Common myeloid progenitor, CD34-positive (primary cell): ENCODE measurements around the gene RRAS2.

Source experiments
- CTCF ChIA-PET: fragments of 350-600 bp; sonication (Branson Sonifier 250); formaldehyde crosslinking; loops from one replicate; lab custom pipeline; 2021; ENCODE audit warnings: antibody characterized with exemption; lab: Charles Lee
- POLR2A ChIA-PET: fragments of 350-600 bp; sonication (Branson Sonifier 250); formaldehyde crosslinking; loops from one replicate; lab custom pipeline; 2021; ENCODE audit warnings: antibody characterized with exemption; lab: Charles Lee
- DNase-seq, 3 donors: peaks; one replicate each; pipeline versions ENCODE4 v3.0.0 to v3.0.0-alpha.2; 2013
- H3K27ac ChIP-seq, 2 experiments: 1 replicate in 1 of 2; 2 replicates in 1 of 2; pipeline ENCODE4 v1.7.0; 2013; ENCODE audit warnings: inconsistent platforms in 2 of 2, low read length in 2 of 2, mild to moderate bottlenecking in 2 of 2, low read depth in 1 of 2, moderate library complexity in 1 of 2; ENCODE audit not compliant: severe bottlenecking in 2 of 2, insufficient read depth in 1 of 2, poor library complexity in 1 of 2
- H3K27me3 ChIP-seq, 5 experiments: replicated peaks in 2 of 5; 1 replicate in 3 of 5; 2 replicates in 2 of 5; pipeline versions ENCODE4 v1.6.1 to v1.7.0; 2013; ENCODE audit warnings: low read length in 4 of 5, mild to moderate bottlenecking in 2 of 5, moderate library complexity in 2 of 5, inconsistent platforms in 1 of 5; ENCODE audit not compliant: insufficient read depth in 5 of 5, control insufficient read depth in 4 of 5
- H3K36me3 ChIP-seq, 4 experiments: 1 replicate in 2 of 4; 2 replicates in 2 of 4; pipeline versions ENCODE4 v1.6.1 to v1.7.0; 2013; ENCODE audit warnings: low read length in 3 of 4, control low read depth in 1 of 4, mild to moderate bottlenecking in 1 of 4; ENCODE audit not compliant: control insufficient read depth in 4 of 4, insufficient read depth in 4 of 4
- H3K4me1 ChIP-seq, 4 experiments: 1 replicate in 3 of 4; 2 replicates in 1 of 4; pipeline versions ENCODE4 v1.6.1 to v1.7.1; 2013; ENCODE audit warnings: low read length in 3 of 4, mild to moderate bottlenecking in 3 of 4, control low read depth in 1 of 4, inconsistent platforms in 1 of 4, moderate library complexity in 1 of 4; ENCODE audit not compliant: control insufficient read depth in 4 of 4, insufficient read depth in 4 of 4; ENCODE audit errors: control extremely low read depth in 1 of 4
- H3K4me3 ChIP-seq, 7 experiments: 1 replicate in 4 of 7; 2 replicates in 3 of 7; pipeline versions ENCODE4 v1.5.1 to v1.7.0; 2013; ENCODE audit warnings: mild to moderate bottlenecking in 7 of 7, low read length in 6 of 7, moderate library complexity in 6 of 7, inconsistent platforms in 2 of 7, low read depth in 2 of 7, control low read depth in 1 of 7; ENCODE audit not compliant: insufficient read depth in 4 of 7, control insufficient read depth in 1 of 7; ENCODE audit errors: extremely low read depth in 1 of 7
- H3K9me3 ChIP-seq, 5 experiments: 1 replicate in 4 of 5; 2 replicates in 1 of 5; pipeline versions ENCODE4 v1.6.1 to v1.7.1; 2013; ENCODE audit warnings: low read length in 4 of 5, mild to moderate bottlenecking in 2 of 5, inconsistent platforms in 1 of 5, low read depth in 1 of 5, moderate library complexity in 1 of 5; ENCODE audit not compliant: control insufficient read depth in 4 of 5, insufficient read depth in 2 of 5; ENCODE audit errors: control extremely low read depth in 1 of 5
- WGBS: methylation state at CpG from one replicate; pipeline ENCODE4 v1.1.5; 2013; ENCODE audit not compliant: insufficient coverage; 5-methylcytosine and 5-hydroxymethylcytosine counted together

RRAS2 gene

GRCh38 chr11:14350716-14351238 lies 8.2 kb downstream of the RRAS2 start:
- Histone ChIP-seq H3K9me3 (peaks cover 0 to 6% (median 1%) of the 10 kb centered on the region in 5 experiments), H3K4me3 (no peak overlapping the region), H3K36me3 (peaks cover 0 to 3% (median 0%) of the 10 kb centered on the region in 4 experiments), H3K27me3 (peaks cover 0 to 7% (median 0%) of the 10 kb centered on the region in 5 experiments), H3K27ac (no peak overlapping the region), H3K4me1 (peaks cover 0 to 9% (median 0%) of the 10 kb centered on the region in 4 experiments)
- ChIA-PET POLR2A (no interaction called here), CTCF (interaction anchor here (0.6 kb wide), 1 partner anchor 9 kb away, joined by 3 read pairs; no protein-coding TSS in a partner anchor)
- 100% methylated on average over 2 of the region's 3 CpGs for WGBS
- DNase-seq: no peak

GRCh38 chr11:14350215-14350614 lies 8.8 kb downstream of the RRAS2 start:
- H3K9me3 ChIP-seq: peaks cover 0 to 6% (median 3%) of the 10 kb centered on the region in 5 experiments
- DNase-seq: no peak
- peaks cover 0 to 7% (median 0%) of the 10 kb centered on the region in 4 experiments for H3K4me1 ChIP-seq
- peaks cover 0 to 3% (median 0%) of the 10 kb centered on the region in 4 experiments for H3K36me3 ChIP-seq
- peaks cover 0 to 6% (median 0%) of the 10 kb centered on the region in 5 experiments for H3K27me3 ChIP-seq
- no peak overlapping the region for H3K27ac ChIP-seq
- WGBS: 90% methylated on average over 1 of the region's 2 CpGs
- no peak overlapping the region for H3K4me3 ChIP-seq
- ChIA-PET POLR2A (no interaction called here), CTCF (interaction anchor here (0.6 kb wide), 1 partner anchor 10 kb away, joined by 3 read pairs; no protein-coding TSS in a partner anchor)

- ChIA-PET CTCF (no interaction called here), POLR2A (no interaction called here)
- H3K27ac ChIP-seq: no peak overlapping the region
- no peak for DNase-seq
- H3K9me3 ChIP-seq: peaks cover 0 to 6% (median 3%) of the 10 kb centered on the region in 5 experiments
- H3K4me1 ChIP-seq: peaks cover 0 to 7% (median under 1%) of the 10 kb centered on the region in 4 experiments
- no peak overlapping the region for H3K4me3 ChIP-seq
- no CpG with 5 or more reads among the region's 1 CpG for WGBS
- H3K27me3 ChIP-seq: peaks cover 0 to under 1% (median 0%) of the 10 kb centered on the region in 5 experiments
- peaks cover 0 to 3% (median 0%) of the 10 kb centered on the region in 4 experiments for H3K36me3 ChIP-seq
Observed at GRCh38 chr11:14347991-14348390, 11.0 kb downstream of the RRAS2 start.

GRCh38 chr11:14347494-14347893 lies 11.5 kb downstream of the RRAS2 start:
- POLR2A ChIA-PET: no interaction called here
- CTCF ChIA-PET: no interaction called here
- H3K36me3 ChIP-seq: peaks cover 0 to 3% (median 0%) of the 10 kb centered on the region in 4 experiments

GRCh38 chr11:14346303-14346955 lies 12.6 kb downstream of the RRAS2 start:
- peaks cover 0 to 3% (median 0%) of the 10 kb centered on the region in 4 experiments for H3K36me3 ChIP-seq
- peaks cover 0 to 10% (median 2%) of the 10 kb centered on the region in 4 experiments for H3K4me1 ChIP-seq
- CTCF ChIA-PET: interaction anchor here (0.9 to 1.9 kb wide), 2 partner anchors 11 to 13 kb away, joined by 4 to 6 read pairs; no protein-coding TSS in a partner anchor
- no peak overlapping the region for H3K4me3 ChIP-seq
- POLR2A ChIA-PET: interaction anchor here (0.6 kb wide), 1 partner anchor 59 kb away, joined by 3 read pairs; no protein-coding TSS in a partner anchor
- no peak for DNase-seq
- H3K27me3 ChIP-seq: no peaks in the 10 kb centered on the region
- no peak overlapping the region for H3K27ac ChIP-seq
- H3K9me3 ChIP-seq: peaks cover 0 to 6% (median 3%) of the 10 kb centered on the region in 5 experiments
- no CpG with 5 or more reads among the region's 2 CpGs for WGBS

More at GRCh38 chr11:14347494-14347893, 11.5 kb downstream of the RRAS2 start:
- Histone ChIP-seq H3K27me3 (no peaks in the 10 kb centered on the region), H3K9me3 (peaks cover 0 to 6% (median 3%) of the 10 kb centered on the region in 5 experiments), H3K4me3 (no peak overlapping the region), H3K4me1 (peaks cover 0 to 7% (median 2%) of the 10 kb centered on the region in 4 experiments), H3K27ac (no peak overlapping the region)
- 98% methylated on average over 5 of the region's 7 CpGs for WGBS
- DNase-seq: no peak

GRCh38 chr11:14345668-14346067 lies 13.3 kb downstream of the RRAS2 start:
- WGBS: 100% methylated on average over 1 of the region's 1 CpG
- POLR2A ChIA-PET: interaction anchor here (0.6 to 0.8 kb wide), 2 partner anchors 12 to 59 kb away, joined by 3 read pairs; no protein-coding TSS in a partner anchor

More at GRCh38 chr11:14345668-14346067, 13.3 kb downstream of the RRAS2 start:
- Histone ChIP-seq H3K4me3 (no peak overlapping the region), H3K9me3 (peaks cover 0 to 6% (median 3%) of the 10 kb centered on the region in 5 experiments), H3K27ac (no peak overlapping the region), H3K27me3 (no peaks in the 10 kb centered on the region), H3K36me3 (peaks cover 0 to 3% (median 0%) of the 10 kb centered on the region in 4 experiments), H3K4me1 (peaks cover 0 to 10% (median 2%) of the 10 kb centered on the region in 4 experiments)
- DNase-seq: no peak
- CTCF ChIA-PET: interaction anchor here (0.9 to 1.9 kb wide), 2 partner anchors 10 to 12 kb away, joined by 4 to 6 read pairs; no protein-coding TSS in a partner anchor
